ENCODE data around the gene TTYH1.

DNA sequence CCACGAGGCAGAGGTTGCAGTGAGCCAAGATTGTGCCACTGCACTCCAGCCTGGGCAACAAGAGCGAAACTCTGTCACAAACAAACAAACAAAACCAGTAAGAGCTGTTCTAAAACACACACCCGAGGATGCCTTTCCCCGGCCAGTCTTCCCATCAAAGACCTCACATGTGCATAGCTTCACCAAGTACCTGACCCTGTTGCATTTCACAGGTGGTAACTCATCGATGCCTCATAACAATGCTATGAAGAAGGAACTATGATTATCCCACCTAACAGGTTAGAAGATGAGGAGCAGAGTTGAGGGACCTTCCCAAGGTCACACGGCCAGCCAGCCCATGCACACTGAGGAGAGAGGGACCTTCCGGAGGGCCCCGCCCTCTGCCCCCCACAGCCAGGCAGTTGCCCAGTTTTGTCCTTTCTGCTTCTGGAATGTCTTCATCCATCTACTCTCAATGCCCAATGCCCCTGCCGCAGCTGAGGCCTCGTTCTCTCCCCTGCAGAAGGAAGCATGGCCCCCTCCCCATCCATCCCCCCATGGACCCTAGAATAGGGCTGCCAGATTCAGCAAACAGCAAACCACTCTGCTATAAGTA lies 17.0 kb downstream of the TTYH1 start:
- no peak for TF ChIP-seq CTCF (conservative IDR thresholded peaks at IDR 0.05; ENCODE audit: low read length)
- TF ChIP-seq EZH2phosphoT487 (IDR thresholded peaks at IDR 0.05; ENCODE audit: borderline replicate concordance): no peak

Measured in Loucy (cell line).